Cardiac muscle cell (in vitro differentiated cells and primary cell): Measurements from ENCODE around the gene CEP112. TPM values are rescaled to one million over a fixed set of nuclear protein-coding genes. Genes with fewer than 3 reads are reported as not detected.

Experiments used
- DNase-seq, 2 donors: peaks; one replicate each; pipeline versions ENCODE4 v3.0.0 to v3.0.0-alpha.2; 2010 to 2017; ENCODE audit warnings: low read depth in 1 of 2, low spot score in 1 of 2
- H3K27ac ChIP-seq: fragments of 200-600 bp; sonication (generic); 2 replicates; pipeline ENCODE4 v1.5.1; 2016
- H3K27me3 ChIP-seq: fragments of 200-600 bp; sonication (generic); 2 replicates; pipeline ENCODE4 v1.6.0; 2016; ENCODE audit warnings: control low read depth
- H3K36me3 ChIP-seq: fragments of 200-600 bp; sonication (generic); 2 replicates; pipeline ENCODE4 v1.5.1; 2016; ENCODE audit warnings: control low read depth
- H3K4me1 ChIP-seq: fragments of 200-600 bp; sonication (generic); 2 replicates; pipeline ENCODE4 v1.8.1; 2017; ENCODE audit warnings: low read depth, mild to moderate bottlenecking, mixed run types
- H3K4me3 ChIP-seq: fragments of 200-600 bp; sonication (generic); 2 replicates; pipeline ENCODE4 v1.5.1; 2016; ENCODE audit warnings: mild to moderate bottlenecking
- H3K9me3 ChIP-seq: fragments of 200-600 bp; sonication (generic); 2 replicates; pipeline ENCODE4 v1.5.1; 2017; ENCODE audit warnings: low read depth, mild to moderate bottlenecking, control low read depth
- polyA plus RNA-seq: library from polyadenylated mRNA; unstranded; fragments of >200 nt; fragmentation: Nextera tagmentation; extraction: Ambion mirVana; gene quantifications from 2 replicates; pipeline ENCODE4 v1.2.1, GENCODE V29; 2016
- total RNA-seq: library from RNA; depleted of rRNA; stranded (reverse); fragments of >200 nt; gene quantifications from 2 replicates; pipeline ENCODE4 v1.2.3, GENCODE V29; 2016
- TF ChIP-seq, protein P1 (sequence below): IDR thresholded peaks from 2 replicates; pipeline ENCODE4 v1.5.1; 2012; ENCODE audit warnings: low read depth, mild to moderate bottlenecking, low read length

CEP112 gene
- total and polyA plus RNA-seq, 2 experiments from 2014 or later: 7.7 to 10.9 TPM

GRCh38 chr17:66187718-66188117, 4.2 kb downstream of the CEP112 start:
- Histone ChIP-seq H3K27ac (no peak overlapping the region), H3K4me1 (peaks cover 8% of the 10 kb centered on the region), H3K36me3 (no peaks in the 10 kb centered on the region), H3K4me3 (no peak overlapping the region), H3K27me3 (no peaks in the 10 kb centered on the region), H3K9me3 (no peaks in the 10 kb centered on the region)
- no peak for DNase-seq
- TF ChIP-seq, protein P1, sequence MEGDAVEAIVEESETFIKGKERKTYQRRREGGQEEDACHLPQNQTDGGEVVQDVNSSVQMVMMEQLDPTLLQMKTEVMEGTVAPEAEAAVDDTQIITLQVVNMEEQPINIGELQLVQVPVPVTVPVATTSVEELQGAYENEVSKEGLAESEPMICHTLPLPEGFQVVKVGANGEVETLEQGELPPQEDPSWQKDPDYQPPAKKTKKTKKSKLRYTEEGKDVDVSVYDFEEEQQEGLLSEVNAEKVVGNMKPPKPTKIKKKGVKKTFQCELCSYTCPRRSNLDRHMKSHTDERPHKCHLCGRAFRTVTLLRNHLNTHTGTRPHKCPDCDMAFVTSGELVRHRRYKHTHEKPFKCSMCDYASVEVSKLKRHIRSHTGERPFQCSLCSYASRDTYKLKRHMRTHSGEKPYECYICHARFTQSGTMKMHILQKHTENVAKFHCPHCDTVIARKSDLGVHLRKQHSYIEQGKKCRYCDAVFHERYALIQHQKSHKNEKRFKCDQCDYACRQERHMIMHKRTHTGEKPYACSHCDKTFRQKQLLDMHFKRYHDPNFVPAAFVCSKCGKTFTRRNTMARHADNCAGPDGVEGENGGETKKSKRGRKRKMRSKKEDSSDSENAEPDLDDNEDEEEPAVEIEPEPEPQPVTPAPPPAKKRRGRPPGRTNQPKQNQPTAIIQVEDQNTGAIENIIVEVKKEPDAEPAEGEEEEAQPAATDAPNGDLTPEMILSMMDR: no peak

- H3K4me1 ChIP-seq: peaks cover 7% of the 10 kb centered on the region
- DNase-seq: no peak
- no peak overlapping the region for H3K27ac ChIP-seq
Measured at GRCh38 chr17:66185862-66186261, 6.1 kb downstream of the CEP112 start.

GRCh38 chr17:66184392-66184791, 7.5 kb downstream of the CEP112 start:
- Histone ChIP-seq H3K36me3 (peaks cover 11% of the 10 kb centered on the region), H3K4me1 (no peaks in the 10 kb centered on the region), H3K4me3 (no peak overlapping the region), H3K9me3 (no peaks in the 10 kb centered on the region), H3K27me3 (no peaks in the 10 kb centered on the region), H3K27ac (no peak overlapping the region)
- TF ChIP-seq, protein P1: no peak
- DNase-seq: no peak

More at GRCh38 chr17:66185862-66186261, 6.1 kb downstream of the CEP112 start:
- H3K27me3 ChIP-seq: no peaks in the 10 kb centered on the region
- no peak overlapping the region for H3K4me3 ChIP-seq
- peaks cover 9% of the 10 kb centered on the region for H3K36me3 ChIP-seq
- H3K9me3 ChIP-seq: no peaks in the 10 kb centered on the region
- TF ChIP-seq, protein P1: no peak

DNA sequence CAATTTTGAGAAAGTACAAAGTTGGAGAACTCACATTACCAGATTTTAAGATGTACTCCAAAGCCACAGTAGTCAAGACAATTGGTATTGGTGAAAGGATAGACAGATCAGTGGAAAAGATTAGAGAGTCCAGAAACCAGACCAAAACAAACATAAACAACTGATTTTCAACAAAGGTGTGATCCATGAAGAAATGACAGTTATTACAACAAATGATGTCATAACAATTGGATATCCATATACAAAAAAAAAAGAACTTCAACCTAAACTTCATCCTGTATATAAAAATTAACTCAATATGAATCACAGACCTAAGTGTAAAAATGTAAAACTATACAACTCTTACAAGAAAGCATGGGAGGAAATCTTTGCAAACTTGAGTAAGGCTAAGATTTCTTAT, 8.4 kb downstream of the CEP112 start:
- Histone ChIP-seq H3K27me3 (no peaks in the 10 kb centered on the region), H3K4me3 (no peak overlapping the region), H3K9me3 (no peaks in the 10 kb centered on the region), H3K36me3 (peaks cover 11% of the 10 kb centered on the region), H3K27ac (no peak overlapping the region), H3K4me1 (no peaks in the 10 kb centered on the region)
- TF ChIP-seq, protein P1: no peak
- DNase-seq: no peak

DNA sequence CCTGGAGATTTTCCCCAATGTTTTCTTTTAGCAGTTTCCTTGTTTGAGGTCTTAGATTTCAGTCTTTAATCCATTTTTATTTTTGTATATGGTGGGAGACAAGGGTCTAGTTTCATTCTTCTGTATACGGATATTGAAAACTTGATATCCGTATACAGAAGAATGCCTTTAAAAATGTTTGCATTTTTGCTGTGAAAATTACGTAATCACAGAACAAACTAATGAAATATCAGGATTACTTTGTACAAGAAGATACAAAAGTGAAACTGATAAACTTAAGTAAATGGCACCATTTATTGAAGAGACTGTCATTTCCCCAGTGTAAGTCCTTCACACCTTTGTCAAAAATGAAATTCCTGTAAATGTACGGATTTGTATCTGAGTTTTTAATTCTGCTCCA, 13.3 kb downstream of the CEP112 start:
- no peak for DNase-seq
- no peak overlapping the region for H3K27ac ChIP-seq
- no peaks in the 10 kb centered on the region for H3K4me1 ChIP-seq
- TF ChIP-seq, protein P1: no peak
- H3K4me3 ChIP-seq: no peak overlapping the region
- H3K36me3 ChIP-seq: peaks cover 21% of the 10 kb centered on the region
- no peaks in the 10 kb centered on the region for H3K9me3 ChIP-seq
- H3K27me3 ChIP-seq: no peaks in the 10 kb centered on the region

DNA sequence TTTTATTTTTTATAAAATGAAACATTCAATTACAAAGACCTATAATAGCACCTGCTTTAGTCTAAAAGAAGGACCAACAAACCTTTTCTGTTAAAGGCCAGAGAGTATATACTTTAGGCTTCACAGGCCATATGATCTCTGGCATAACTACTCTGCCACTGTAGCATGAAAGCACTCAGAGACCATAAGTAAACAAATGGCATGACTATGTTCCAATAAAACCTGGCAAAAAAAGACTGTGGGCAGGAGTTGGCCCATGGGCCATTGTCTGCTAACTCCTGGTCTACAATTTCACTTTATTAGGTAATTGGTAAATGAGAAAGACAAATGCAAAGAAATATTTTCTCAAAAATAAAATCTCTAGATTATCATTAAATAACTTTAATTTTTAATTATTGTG, 14.9 kb downstream of the CEP112 start:
- TF ChIP-seq, protein P1: no peak
- peaks cover 21% of the 10 kb centered on the region for H3K36me3 ChIP-seq

More for the DNA sequence above, 14.9 kb downstream of the CEP112 start:
- H3K27me3 ChIP-seq: no peaks in the 10 kb centered on the region
- no peaks in the 10 kb centered on the region for H3K9me3 ChIP-seq
- H3K4me3 ChIP-seq: no peak overlapping the region
- no peak for DNase-seq
- peaks cover 3% of the 10 kb centered on the region for H3K4me1 ChIP-seq
- no peak overlapping the region for H3K27ac ChIP-seq
